Type B pancreatic cell (in vitro differentiated cells): ENCODE data around the gene SRSF5. TPM values are rescaled to one million over a fixed set of nuclear protein-coding genes. Genes with fewer than 3 reads are reported as not detected.

Source experiments
- DNase-seq: peaks from one replicate; pipeline ENCODE4 v3.0.0; 2021; ENCODE audit warnings: mixed read lengths; ENCODE audit not compliant: unreplicated experiment; ENCODE audit errors: extremely low spot score
- H3K27ac Mint-ChIP-seq: 2 replicates; pipeline ENCODE4 v1.8.0; 2021; ENCODE audit warnings: mild to moderate bottlenecking, mixed read lengths
- H3K27me3 Mint-ChIP-seq: 2 replicates; pipeline ENCODE4 v1.8.0; 2021; ENCODE audit warnings: mixed read lengths
- H3K36me3 Mint-ChIP-seq: 2 replicates; pipeline ENCODE4 v1.8.0; 2021; ENCODE audit warnings: mixed read lengths
- H3K4me1 Mint-ChIP-seq: one replicate; pipeline ENCODE4 v1.8.0; 2021; ENCODE audit warnings: mixed read lengths; ENCODE audit not compliant: unreplicated experiment
- H3K4me3 Mint-ChIP-seq: 2 replicates; pipeline ENCODE4 v1.8.0; 2021; ENCODE audit warnings: mild to moderate bottlenecking, mixed read lengths
- H3K9me3 Mint-ChIP-seq: 2 replicates; pipeline ENCODE4 v1.8.0; 2021; ENCODE audit warnings: mixed read lengths
- CTCF ChIP-seq: fragments of 200-600 bp; sonication (generic); conservative IDR thresholded peaks from 2 replicates; pipeline ENCODE4 v1.5.0; 2021; ENCODE audit warnings: antibody characterized with exemption, mild to moderate bottlenecking
- total RNA-seq: library from RNA; stranded (reverse); gene quantifications from 2 replicates; pipeline ENCODE4 v1.2.1, GENCODE V29; 2021; ENCODE audit warnings: low replicate concordance

The SRSF5 gene
- total RNA-seq, 1 donor from 2014 or later = 388 TPM

GRCh38 chr14:69755296-69755695 is 11.6 kb upstream of the SRSF5 start:
- no peaks in the 10 kb centered on the region for H3K9me3 Mint-ChIP-seq
- DNase-seq = no peak
- peaks cover 11% of the 10 kb centered on the region for H3K4me1 Mint-ChIP-seq
- no peak for TF ChIP-seq CTCF
- H3K27ac Mint-ChIP-seq = peak overlapping the region; percentile 89
- no peaks in the 10 kb centered on the region for H3K36me3 Mint-ChIP-seq
- H3K27me3 Mint-ChIP-seq = no peaks in the 10 kb centered on the region
- H3K4me3 Mint-ChIP-seq = no peak overlapping the region

GRCh38 chr14:69755784-69756183 is 11.2 kb upstream of the SRSF5 start:
- no peaks in the 10 kb centered on the region for H3K36me3 Mint-ChIP-seq
- no peaks in the 10 kb centered on the region for H3K27me3 Mint-ChIP-seq
- no peak for TF ChIP-seq CTCF
- H3K4me3 Mint-ChIP-seq = no peak overlapping the region
- peaks cover 11% of the 10 kb centered on the region for H3K4me1 Mint-ChIP-seq
- peak overlapping the region; percentile 89 for H3K27ac Mint-ChIP-seq
- DNase-seq = no peak
- no peaks in the 10 kb centered on the region for H3K9me3 Mint-ChIP-seq

- no peak overlapping the region for H3K4me3 Mint-ChIP-seq
- no peak overlapping the region for H3K27ac Mint-ChIP-seq
- peaks cover 11% of the 10 kb centered on the region for H3K4me1 Mint-ChIP-seq
- no peaks in the 10 kb centered on the region for H3K9me3 Mint-ChIP-seq
- DNase-seq = no peak
- no peak for TF ChIP-seq CTCF
- H3K27me3 Mint-ChIP-seq = no peaks in the 10 kb centered on the region
- no peaks in the 10 kb centered on the region for H3K36me3 Mint-ChIP-seq
Observed at GRCh38 chr14:69756298-69756697, 10.6 kb upstream of the SRSF5 start.

- Mint-ChIP-seq H3K27ac (no peak overlapping the region), H3K27me3 (no peaks in the 10 kb centered on the region), H3K9me3 (no peaks in the 10 kb centered on the region), H3K4me1 (peaks cover 3% of the 10 kb centered on the region), H3K4me3 (no peak overlapping the region), H3K36me3 (no peaks in the 10 kb centered on the region)
- no peak for DNase-seq
- no peak for TF ChIP-seq CTCF
Observed at GRCh38 chr14:69760810-69761209, 6.1 kb upstream of the SRSF5 start.

GRCh38 chr14:69763761-69764510 is 3.0 kb upstream of the SRSF5 start:
- H3K9me3 Mint-ChIP-seq = no peaks in the 10 kb centered on the region
- no peak for DNase-seq
- peaks cover 22% of the 10 kb centered on the region for H3K4me1 Mint-ChIP-seq
- H3K27ac Mint-ChIP-seq = peak overlapping the region; percentile 48
- H3K27me3 Mint-ChIP-seq = peaks cover 3% of the 10 kb centered on the region
- H3K4me3 Mint-ChIP-seq = no peak overlapping the region
- no peak for TF ChIP-seq CTCF
- peaks cover 16% of the 10 kb centered on the region for H3K36me3 Mint-ChIP-seq
